ENCODE results near the gene SLC25A19. TPM values are rescaled to one million over a fixed set of nuclear protein-coding genes. Genes with fewer than 3 reads are reported as not detected.
A peak's percentile ranks its signal among the peaks of the same experiment; 100 is the strongest.

SLC25A19 gene
- total and polyA plus RNA-seq, 9 donors, result 4.1 to 12.1 (median 7.4) TPM

- H3K4me3 ChIP-seq, result peak overlapping the region; percentile 66
- WGBS, 3 donors, result 3 to 11% (median 3%) methylated on average over 26 of the region's 26 CpGs
- no peaks in the 10 kb centered on the region for H3K4me1 ChIP-seq (ENCODE audit: insufficient read depth)
- peak in 3 of 5 donors; percentile 47 to 55 (median 54) for DNase-seq
- no peaks in the 10 kb centered on the region for H3K36me3 ChIP-seq
- H3K27ac ChIP-seq, result peak overlapping the region; percentile 51 to 75
- intact Hi-C loops (cut with DNase I), result no loop called here
- H3K9me3 ChIP-seq, result no peaks in the 10 kb centered on the region
- TF ChIP-seq POLR2A (IDR thresholded peaks at IDR 0.05) (no peak), EP300 (IDR thresholded peaks at IDR 0.05) (no peak)
- TF ChIP-seq, protein P1, sequence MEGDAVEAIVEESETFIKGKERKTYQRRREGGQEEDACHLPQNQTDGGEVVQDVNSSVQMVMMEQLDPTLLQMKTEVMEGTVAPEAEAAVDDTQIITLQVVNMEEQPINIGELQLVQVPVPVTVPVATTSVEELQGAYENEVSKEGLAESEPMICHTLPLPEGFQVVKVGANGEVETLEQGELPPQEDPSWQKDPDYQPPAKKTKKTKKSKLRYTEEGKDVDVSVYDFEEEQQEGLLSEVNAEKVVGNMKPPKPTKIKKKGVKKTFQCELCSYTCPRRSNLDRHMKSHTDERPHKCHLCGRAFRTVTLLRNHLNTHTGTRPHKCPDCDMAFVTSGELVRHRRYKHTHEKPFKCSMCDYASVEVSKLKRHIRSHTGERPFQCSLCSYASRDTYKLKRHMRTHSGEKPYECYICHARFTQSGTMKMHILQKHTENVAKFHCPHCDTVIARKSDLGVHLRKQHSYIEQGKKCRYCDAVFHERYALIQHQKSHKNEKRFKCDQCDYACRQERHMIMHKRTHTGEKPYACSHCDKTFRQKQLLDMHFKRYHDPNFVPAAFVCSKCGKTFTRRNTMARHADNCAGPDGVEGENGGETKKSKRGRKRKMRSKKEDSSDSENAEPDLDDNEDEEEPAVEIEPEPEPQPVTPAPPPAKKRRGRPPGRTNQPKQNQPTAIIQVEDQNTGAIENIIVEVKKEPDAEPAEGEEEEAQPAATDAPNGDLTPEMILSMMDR (IDR thresholded peaks at IDR 0.05), result no peak
- no peaks in the 10 kb centered on the region for H3K27me3 ChIP-seq
These were observed 652 bp upstream of the SLC25A19 start for GRCh38 chr17:75289832-75290337.

- intact Hi-C loops (cut with DNase I), result no loop called here
- TF ChIP-seq POLR2A (IDR thresholded peaks at IDR 0.05), result no peak
- TF ChIP-seq, protein P1 (IDR thresholded peaks at IDR 0.05), result no peak
- TF ChIP-seq EP300 (IDR thresholded peaks at IDR 0.05), result no peak
- Histone ChIP-seq H3K9me3 (no peaks in the 10 kb centered on the region), H3K4me3 (peak overlapping the region; percentile 66), H3K4me1 (ENCODE audit: insufficient read depth) (no peaks in the 10 kb centered on the region), H3K27me3 (no peaks in the 10 kb centered on the region), H3K36me3 (no peaks in the 10 kb centered on the region), H3K27ac (peak overlapping the region in 1 of 2 donors; percentile 75)
- WGBS, 3 donors, result 0 to 1% (median 1%) methylated on average over 14 of the region's 14 CpGs
- DNase-seq, result no peak
These were observed 491 bp downstream of the SLC25A19 start for GRCh38 chr17:75288770-75289114.

DNA sequence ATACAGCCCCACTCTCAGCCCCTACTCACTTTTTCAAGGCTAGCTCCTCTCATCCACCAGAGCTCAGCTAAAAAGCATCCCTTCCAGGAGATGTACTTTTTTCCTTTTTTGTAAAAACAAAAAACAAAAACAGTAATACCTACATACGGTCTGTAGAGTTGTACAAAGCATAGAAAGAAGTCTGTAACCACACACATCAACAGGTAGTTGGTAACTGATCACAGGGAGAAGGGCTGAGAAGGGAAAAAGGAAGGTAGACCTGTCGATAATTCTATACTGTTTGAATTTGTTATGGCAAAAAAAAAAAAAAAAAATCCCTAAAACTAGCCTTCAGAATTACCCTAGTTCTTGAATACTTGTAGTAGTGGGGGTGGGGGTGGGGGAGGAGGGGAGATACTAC is 874 bp downstream of the SLC25A19 start:
- H3K4me3 ChIP-seq, result peak overlapping the region; percentile 66

GRCh38 chr17:75287221-75287620 is 2.0 kb downstream of the SLC25A19 start:
- Histone ChIP-seq H3K27me3 (no peaks in the 10 kb centered on the region), H3K36me3 (no peaks in the 10 kb centered on the region), H3K27ac (no peak overlapping the region), H3K4me3 (no peak overlapping the region), H3K9me3 (no peaks in the 10 kb centered on the region), H3K4me1 (ENCODE audit: insufficient read depth) (no peaks in the 10 kb centered on the region)
- TF ChIP-seq POLR2A (IDR thresholded peaks at IDR 0.05) (no peak), EP300 (IDR thresholded peaks at IDR 0.05) (no peak)
- TF ChIP-seq, protein P1 (IDR thresholded peaks at IDR 0.05), result no peak
- intact Hi-C loops (cut with DNase I), result no loop called here
- DNase-seq, result no peak
- WGBS, 3 donors, result 47 to 61% (median 54%) methylated on average over 9 of the region's 9 CpGs

More for the DNA sequence above, 874 bp downstream of the SLC25A19 start:
- no peaks in the 10 kb centered on the region for H3K36me3 ChIP-seq
- intact Hi-C loops (cut with DNase I), result no loop called here
- DNase-seq, result no peak
- H3K9me3 ChIP-seq, result no peaks in the 10 kb centered on the region
- TF ChIP-seq POLR2A (IDR thresholded peaks at IDR 0.05) (no peak), EP300 (IDR thresholded peaks at IDR 0.05) (no peak)
- TF ChIP-seq, protein P1 (IDR thresholded peaks at IDR 0.05), result no peak
- no peaks in the 10 kb centered on the region for H3K4me1 ChIP-seq (ENCODE audit: insufficient read depth)
- no peak overlapping the region for H3K27ac ChIP-seq
- 21 to 29% (median 22%) methylated on average over 2 of the region's 2 CpGs for WGBS, 3 donors
- H3K27me3 ChIP-seq, result no peaks in the 10 kb centered on the region
